ENCODE data around the gene ABCC2. TPM values are rescaled to one million over a fixed set of nuclear protein-coding genes. Genes with fewer than 3 reads are reported as not detected.

ABCC2 gene
- polyA plus RNA-seq, 1 donor from 2014 or later: 2.0 TPM

GRCh38 chr10:99827936-99828335 is 45.5 kb downstream of the ABCC2 start:
- Histone ChIP-seq H3F3A (ENCODE audit: insufficient read depth, low read length, poor library complexity, severe bottlenecking) (no peaks in the 10 kb centered on the region), H3K27me3 (ENCODE audit: insufficient read depth, low read depth, low read length) (no peaks in the 10 kb centered on the region), H3K9me3 (ENCODE audit: low read length) (peaks cover 4% of the 10 kb centered on the region), H3K4me3 (ENCODE audit: low read length) (no peak overlapping the region), H3K36me3 (ENCODE audit: insufficient read depth, low read length) (no peaks in the 10 kb centered on the region), H4K20me1 (ENCODE audit: insufficient read depth) (no peaks in the 10 kb centered on the region), H3K9me2 (ENCODE audit: insufficient read depth, low read length) (no peaks in the 10 kb centered on the region), H3K27ac (ENCODE audit: low read length) (no peak overlapping the region), H2AFZ (ENCODE audit: low read depth, low read length) (no peak overlapping the region), H3K4me2 (ENCODE audit: low read length) (no peak overlapping the region), H3K9ac (ENCODE audit: low read length) (no peak overlapping the region), H3K79me2 (replicated peaks; ENCODE audit: insufficient read depth, low read length) (no peaks in the 10 kb centered on the region)
- TF ChIP-seq MXI1 (conservative IDR thresholded peaks at IDR 0.05; ENCODE audit: poor library complexity, severe bottlenecking): no peak
- TF ChIP-seq EZH2 (IDR thresholded peaks at IDR 0.05; ENCODE audit: borderline replicate concordance, insufficient read depth, low read length, poor library complexity, severe bottlenecking): no peak
- TF ChIP-seq EP300 (conservative IDR thresholded peaks at IDR 0.05; ENCODE audit: poor library complexity, severe bottlenecking): no peak
- TF ChIP-seq, protein P1, sequence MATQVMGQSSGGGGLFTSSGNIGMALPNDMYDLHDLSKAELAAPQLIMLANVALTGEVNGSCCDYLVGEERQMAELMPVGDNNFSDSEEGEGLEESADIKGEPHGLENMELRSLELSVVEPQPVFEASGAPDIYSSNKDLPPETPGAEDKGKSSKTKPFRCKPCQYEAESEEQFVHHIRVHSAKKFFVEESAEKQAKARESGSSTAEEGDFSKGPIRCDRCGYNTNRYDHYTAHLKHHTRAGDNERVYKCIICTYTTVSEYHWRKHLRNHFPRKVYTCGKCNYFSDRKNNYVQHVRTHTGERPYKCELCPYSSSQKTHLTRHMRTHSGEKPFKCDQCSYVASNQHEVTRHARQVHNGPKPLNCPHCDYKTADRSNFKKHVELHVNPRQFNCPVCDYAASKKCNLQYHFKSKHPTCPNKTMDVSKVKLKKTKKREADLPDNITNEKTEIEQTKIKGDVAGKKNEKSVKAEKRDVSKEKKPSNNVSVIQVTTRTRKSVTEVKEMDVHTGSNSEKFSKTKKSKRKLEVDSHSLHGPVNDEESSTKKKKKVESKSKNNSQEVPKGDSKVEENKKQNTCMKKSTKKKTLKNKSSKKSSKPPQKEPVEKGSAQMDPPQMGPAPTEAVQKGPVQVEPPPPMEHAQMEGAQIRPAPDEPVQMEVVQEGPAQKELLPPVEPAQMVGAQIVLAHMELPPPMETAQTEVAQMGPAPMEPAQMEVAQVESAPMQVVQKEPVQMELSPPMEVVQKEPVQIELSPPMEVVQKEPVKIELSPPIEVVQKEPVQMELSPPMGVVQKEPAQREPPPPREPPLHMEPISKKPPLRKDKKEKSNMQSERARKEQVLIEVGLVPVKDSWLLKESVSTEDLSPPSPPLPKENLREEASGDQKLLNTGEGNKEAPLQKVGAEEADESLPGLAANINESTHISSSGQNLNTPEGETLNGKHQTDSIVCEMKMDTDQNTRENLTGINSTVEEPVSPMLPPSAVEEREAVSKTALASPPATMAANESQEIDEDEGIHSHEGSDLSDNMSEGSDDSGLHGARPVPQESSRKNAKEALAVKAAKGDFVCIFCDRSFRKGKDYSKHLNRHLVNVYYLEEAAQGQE (IDR thresholded peaks at IDR 0.05; ENCODE audit: borderline replicate concordance): no peak
- TF ChIP-seq POLR2AphosphoS5 (IDR thresholded peaks at IDR 0.05): no peak
- TF ChIP-seq, protein P2, sequence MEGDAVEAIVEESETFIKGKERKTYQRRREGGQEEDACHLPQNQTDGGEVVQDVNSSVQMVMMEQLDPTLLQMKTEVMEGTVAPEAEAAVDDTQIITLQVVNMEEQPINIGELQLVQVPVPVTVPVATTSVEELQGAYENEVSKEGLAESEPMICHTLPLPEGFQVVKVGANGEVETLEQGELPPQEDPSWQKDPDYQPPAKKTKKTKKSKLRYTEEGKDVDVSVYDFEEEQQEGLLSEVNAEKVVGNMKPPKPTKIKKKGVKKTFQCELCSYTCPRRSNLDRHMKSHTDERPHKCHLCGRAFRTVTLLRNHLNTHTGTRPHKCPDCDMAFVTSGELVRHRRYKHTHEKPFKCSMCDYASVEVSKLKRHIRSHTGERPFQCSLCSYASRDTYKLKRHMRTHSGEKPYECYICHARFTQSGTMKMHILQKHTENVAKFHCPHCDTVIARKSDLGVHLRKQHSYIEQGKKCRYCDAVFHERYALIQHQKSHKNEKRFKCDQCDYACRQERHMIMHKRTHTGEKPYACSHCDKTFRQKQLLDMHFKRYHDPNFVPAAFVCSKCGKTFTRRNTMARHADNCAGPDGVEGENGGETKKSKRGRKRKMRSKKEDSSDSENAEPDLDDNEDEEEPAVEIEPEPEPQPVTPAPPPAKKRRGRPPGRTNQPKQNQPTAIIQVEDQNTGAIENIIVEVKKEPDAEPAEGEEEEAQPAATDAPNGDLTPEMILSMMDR (IDR thresholded peaks at IDR 0.05; ENCODE audit: poor library complexity, severe bottlenecking): no peak
- TF ChIP-seq RAD21 (conservative IDR thresholded peaks at IDR 0.05): no peak
- no peak for TF ChIP-seq SMC3 (conservative IDR thresholded peaks at IDR 0.05; ENCODE audit: poor library complexity)

- no peaks in the 10 kb centered on the region for H3K79me2 ChIP-seq (replicated peaks; ENCODE audit: insufficient read depth, low read length)
- peaks cover 4% of the 10 kb centered on the region for H3K9me3 ChIP-seq (ENCODE audit: low read length)
- no peak overlapping the region for H2AFZ ChIP-seq (ENCODE audit: low read depth, low read length)
- no peaks in the 10 kb centered on the region for H3K36me3 ChIP-seq (ENCODE audit: insufficient read depth, low read length)
- no peaks in the 10 kb centered on the region for H3K27me3 ChIP-seq (ENCODE audit: insufficient read depth, low read depth, low read length)
- no peak overlapping the region for H3K4me2 ChIP-seq (ENCODE audit: low read length)
- H4K20me1 ChIP-seq (ENCODE audit: insufficient read depth): no peaks in the 10 kb centered on the region
- H3K9me2 ChIP-seq (ENCODE audit: insufficient read depth, low read length): no peaks in the 10 kb centered on the region
- H3F3A ChIP-seq (ENCODE audit: insufficient read depth, low read length, poor library complexity, severe bottlenecking): no peaks in the 10 kb centered on the region
- H3K9ac ChIP-seq (ENCODE audit: low read length): no peak overlapping the region
- no peak overlapping the region for H3K4me3 ChIP-seq (ENCODE audit: low read length)
- TF ChIP-seq EZH2 (IDR thresholded peaks at IDR 0.05; ENCODE audit: borderline replicate concordance, insufficient read depth, low read length, poor library complexity, severe bottlenecking) (no peak), MXI1 (conservative IDR thresholded peaks at IDR 0.05; ENCODE audit: poor library complexity, severe bottlenecking) (no peak), POLR2AphosphoS5 (IDR thresholded peaks at IDR 0.05) (no peak), EP300 (conservative IDR thresholded peaks at IDR 0.05; ENCODE audit: poor library complexity, severe bottlenecking) (no peak)
- TF ChIP-seq, protein P1 (IDR thresholded peaks at IDR 0.05; ENCODE audit: borderline replicate concordance): no peak
- H3K27ac ChIP-seq (ENCODE audit: low read length): no peak overlapping the region
Measured at GRCh38 chr10:99828464-99828863, 46.0 kb downstream of the ABCC2 start.
